OCI-LY7 (cell line): ENCODE data around the gene MFAP5. TPM values are rescaled to one million over a fixed set of nuclear protein-coding genes. Genes with fewer than 3 reads are reported as not detected.

Experiments used
- BruUV-seq: library from RNA; stranded (reverse); fragments of 400-500 nt; replicated peaks from 2 replicates; lab custom pipeline; 2021; lab: Mats Ljungman, UMichigan
- CTCF ChIA-PET: fragments of 300-600 bp; sonication (Branson Sonifier 250); formaldehyde crosslinking; loops from one replicate; lab custom pipeline; 2022; ENCODE audit warnings: antibody characterized with exemption; ENCODE audit not compliant: unreplicated experiment; lab: Charles Lee
- POLR2A ChIA-PET: fragments of 300-600 bp; sonication (Branson Sonifier 250); formaldehyde crosslinking; loops from one replicate; lab custom pipeline; 2022; ENCODE audit warnings: antibody characterized with exemption; lab: Charles Lee
- DNase-seq: peaks from one replicate; pipeline ENCODE4 v3.0.0-alpha.2; 2015; ENCODE audit warnings: low spot score
- H2AFZ ChIP-seq: fragments of 200-600 bp; sonication (generic), shearing (Covaris generic); 2 replicates; pipeline ENCODE4 v1.6.1; 2014; ENCODE audit warnings: mild to moderate bottlenecking, antibody characterized with exemption, low read length, moderate library complexity
- H3K27ac ChIP-seq: fragments of 200-600 bp; sonication (generic); 2 replicates; pipeline ENCODE4 v1.5.1; 2014; ENCODE audit warnings: mixed run types, low read depth, mild to moderate bottlenecking, moderate library complexity, low read length, inconsistent platforms; ENCODE audit not compliant: poor library complexity, severe bottlenecking
- H3K36me3 ChIP-seq: fragments of 200-600 bp; sonication (generic); 2 replicates; pipeline ENCODE4 v1.6.1; 2014; ENCODE audit warnings: mild to moderate bottlenecking, antibody characterized with exemption, low read length, moderate library complexity, mixed read lengths; ENCODE audit not compliant: insufficient read depth
- H3K4me1 ChIP-seq: fragments of 200-600 bp; sonication (generic); 2 replicates; pipeline ENCODE4 v1.5.1; 2014; ENCODE audit warnings: mild to moderate bottlenecking, low read length; ENCODE audit not compliant: insufficient read depth, poor library complexity, severe bottlenecking
- H3K4me2 ChIP-seq: fragments of 200-600 bp; sonication (generic); 2 replicates; pipeline ENCODE4 v1.6.1; 2014; ENCODE audit warnings: mild to moderate bottlenecking, low read length
- H3K4me3 ChIP-seq: fragments of 200-600 bp; sonication (generic); 2 replicates; pipeline ENCODE4 v1.5.1; 2014; ENCODE audit warnings: mild to moderate bottlenecking, low read depth, low read length; ENCODE audit not compliant: poor library complexity, severe bottlenecking
- H3K79me2 ChIP-seq: fragments of 200-600 bp; sonication (generic); 2 replicates; pipeline ENCODE4 v1.6.1; 2016; ENCODE audit warnings: low read depth, mild to moderate bottlenecking, low read length, moderate library complexity, mixed read lengths; ENCODE audit not compliant: insufficient read depth
- H3K9me2 ChIP-seq: fragments of 200-600 bp; sonication (generic); 2 replicates; pipeline ENCODE4 v1.6.1; 2016; ENCODE audit warnings: mild to moderate bottlenecking, low read length, mixed read lengths; ENCODE audit not compliant: insufficient read depth
- H3K9me3 ChIP-seq: fragments of 200-600 bp; sonication (generic); 2 replicates; pipeline ENCODE4 v1.6.1; 2014; ENCODE audit warnings: mild to moderate bottlenecking, mixed run types, low read length, mixed read lengths
- H4K20me1 ChIP-seq: fragments of 200-600 bp; sonication (generic); 2 replicates; pipeline ENCODE4 v1.6.1; 2014; ENCODE audit warnings: mild to moderate bottlenecking, antibody characterized with exemption, low read length, moderate library complexity, mixed read lengths; ENCODE audit not compliant: insufficient read depth
- CTCF ChIP-seq: fragments of 200-600 bp; sonication (generic); conservative IDR thresholded peaks from 2 replicates; pipeline ENCODE4 v1.5.1; 2014; ENCODE audit warnings: mild to moderate bottlenecking, antibody characterized with exemption, low read length, moderate library complexity, mixed read lengths
- EZH2phosphoT487 ChIP-seq: fragments of 200-600 bp; sonication (generic); IDR thresholded peaks from 2 replicates; pipeline ENCODE4 v1.6.1; 2018; ENCODE audit warnings: low read depth, borderline replicate concordance, mild to moderate bottlenecking, mixed run types, antibody characterized with exemption, low read length, moderate library complexity, mixed read lengths
- intact Hi-C: fragments of 100-400 bp; cut with micrococcal nuclease; formaldehyde crosslinking; loops from one replicate; pipeline ENCODE4 v1.10.0; 2022; ENCODE audit not compliant: unreplicated experiment
- total RNA-seq, 2 experiments: library from RNA; depleted of rRNA in 1 of 2; stranded (reverse); fragments of >200 nt in 1 of 2; shearing (Covaris generic) in 1 of 2; gene quantifications; 2 replicates each; pipeline ENCODE4 v1.2.3, GENCODE V29; 2014 to 2022

MFAP5 gene
- total RNA-seq, 2 experiments from 2014 or later = not detected

DNA sequence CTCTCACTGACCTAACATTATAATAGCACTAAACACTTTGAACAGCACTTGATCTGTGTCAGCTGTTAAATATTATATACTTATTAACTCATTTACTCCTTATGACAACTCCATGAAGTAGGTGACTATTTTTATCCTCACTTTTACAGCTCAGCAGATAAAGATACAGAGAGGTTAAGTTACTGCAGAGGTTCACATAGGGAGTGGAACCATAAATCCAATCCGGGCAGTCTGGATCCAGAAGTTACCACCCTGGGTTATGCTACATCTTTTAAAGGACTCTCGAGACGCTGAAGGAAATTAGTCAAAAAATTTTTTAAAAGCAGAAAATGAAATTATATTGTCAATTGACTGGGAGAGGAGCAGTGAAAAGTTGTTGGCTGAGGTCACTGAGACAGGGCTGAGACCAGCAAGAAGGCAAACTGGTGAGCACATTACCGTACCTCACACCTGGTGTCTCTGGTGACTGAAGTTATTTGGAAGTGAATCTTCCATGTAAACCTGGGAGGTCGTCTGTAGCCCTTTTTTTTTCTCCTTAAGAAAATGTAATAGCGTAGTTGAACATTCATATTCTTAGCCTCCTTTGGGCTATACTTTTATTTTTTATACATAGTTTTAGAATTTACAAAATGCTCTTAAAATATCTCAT is 33.9 kb upstream of the MFAP5 start:
- Histone ChIP-seq H3K9me3 (no peaks in the 10 kb centered on the region), H3K4me3 (peak overlapping the region; percentile 86), H3K79me2 (peaks cover 40% of the 10 kb centered on the region), H3K4me1 (peaks cover 74% of the 10 kb centered on the region), H4K20me1 (peaks cover 20% of the 10 kb centered on the region), H3K4me2 (peak overlapping the region; percentile 89), H3K36me3 (peaks cover 20% of the 10 kb centered on the region), H3K9me2 (no peaks in the 10 kb centered on the region), H2AFZ (peak overlapping the region; percentile 68; the same call in 1 of the 2 replicates), H3K27ac (peak overlapping the region; percentile 100)
- peak; percentile 61 for DNase-seq
- TSS peak; percentile 79 for BruUV-seq
- ChIA-PET CTCF (no interaction called here), POLR2A (interaction anchor here (0.6 to 2.1 kb wide), 4 partner anchors 48 to 221 kb away, joined by 3 to 8 read pairs (median 3); partner anchors contain the start of gene AICDA)
- intact Hi-C loops = loop anchor here (5.0 to 10.0 kb wide), 3 partner anchors 251 to 1698 kb away; partner anchors contain the start of genes CLECL1, KLRK1 and M6PR
- TF ChIP-seq EZH2phosphoT487 (no peak), CTCF (no peak)

DNA sequence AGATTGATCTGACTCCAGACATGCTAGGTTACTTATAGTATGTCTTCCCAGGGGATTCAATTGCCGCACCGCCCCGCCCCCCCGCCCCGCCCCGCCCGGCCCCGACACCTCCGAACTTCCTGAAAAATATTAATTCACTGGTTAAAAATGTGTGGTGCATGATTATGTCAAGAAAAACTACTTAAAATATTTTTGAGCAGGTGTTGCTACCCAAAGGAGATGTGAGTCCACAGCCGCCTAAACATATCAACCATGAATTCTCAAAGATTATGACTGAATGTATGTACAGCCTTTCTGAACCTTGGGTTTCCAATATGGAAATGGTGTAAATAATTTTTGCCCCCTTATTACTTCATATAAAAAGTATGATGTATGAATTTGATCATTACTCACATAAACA is 32.5 kb upstream of the MFAP5 start:
- CTCF ChIA-PET = no interaction called here
- H3K4me1 ChIP-seq = peaks cover 74% of the 10 kb centered on the region
- peaks cover 6% of the 10 kb centered on the region for H3K36me3 ChIP-seq
- no peaks in the 10 kb centered on the region for H3K9me2 ChIP-seq
- BruUV-seq = no TSS peak
- peak; percentile 57 for DNase-seq
- TF ChIP-seq CTCF (no peak), EZH2phosphoT487 (no peak)
- peak overlapping the region; percentile 100 for H3K27ac ChIP-seq
- H3K9me3 ChIP-seq = no peaks in the 10 kb centered on the region
- intact Hi-C loops = loop anchor here (5.0 to 10.0 kb wide), 3 partner anchors 252 to 1700 kb away; partner anchors contain the start of genes CLECL1, KLRK1 and M6PR
- peak overlapping the region; percentile 89 for H3K4me2 ChIP-seq
- POLR2A ChIA-PET = interaction anchor here (0.7 to 1.8 kb wide), 4 partner anchors 14 to 969 kb away, joined by 3 to 10 read pairs (median 4); no protein-coding TSS in a partner anchor
- H2AFZ ChIP-seq = peak overlapping the region; percentile 63; the same call in 1 of the 2 replicates
- peaks cover 13% of the 10 kb centered on the region for H4K20me1 ChIP-seq
- H3K79me2 ChIP-seq = peaks cover 25% of the 10 kb centered on the region
- H3K4me3 ChIP-seq = peak overlapping the region; percentile 48
